BJ (cell line): ENCODE measurements around the gene OR52M1. TPM values are rescaled to one million over a fixed set of nuclear protein-coding genes. Genes with fewer than 3 reads are reported as not detected.

ENCODE experiments used
- CTCF ChIA-PET: fragments of 350-600 bp; formaldehyde crosslinking; extraction: SDS; loops from one replicate; lab custom pipeline; 2021; ENCODE audit warnings: antibody characterized with exemption, inconsistent platforms; lab: Yijun Ruan, JAX
- POLR2A ChIA-PET: fragments of 300-600 bp; sonication (Branson Sonifier 250); formaldehyde crosslinking; extraction: SDS; loops from one replicate; lab custom pipeline; 2021; ENCODE audit warnings: antibody characterized with exemption; lab: Charles Lee
- DNase-seq: peaks from one replicate; pipeline ENCODE4 v3.0.0-alpha.2; 2011; ENCODE audit warnings: low read depth
- H3K27me3 ChIP-seq: 2 replicates; pipeline ENCODE4 v1.6.0; 2011; ENCODE audit warnings: low read length; ENCODE audit not compliant: control insufficient read depth, insufficient read depth
- H3K36me3 ChIP-seq: 2 replicates; pipeline ENCODE4 v1.5.1; 2011; ENCODE audit warnings: low read length; ENCODE audit not compliant: control insufficient read depth, insufficient read depth
- H3K4me3 ChIP-seq: 2 replicates; pipeline ENCODE4 v1.5.1; 2011; ENCODE audit warnings: low read depth, mild to moderate bottlenecking, control low read depth, low read length
- polyA plus RNA-seq: library from polyadenylated mRNA; depleted of rRNA; stranded (reverse); fragments of >200 nt; gene quantifications from 2 replicates; pipeline ENCODE4 v1.2.3, GENCODE V29; 2011; rRNA removed
- TF ChIP-seq, protein P1 (sequence below): IDR thresholded peaks from 2 replicates; pipeline ENCODE4 v1.5.1; 2011; ENCODE audit warnings: low read depth, mild to moderate bottlenecking, control low read depth, inconsistent platforms, low read length, moderate library complexity; ENCODE audit not compliant: insufficient read depth

Gene OR52M1
- polyA plus RNA-seq, 1 experiment: not detected

DNA sequence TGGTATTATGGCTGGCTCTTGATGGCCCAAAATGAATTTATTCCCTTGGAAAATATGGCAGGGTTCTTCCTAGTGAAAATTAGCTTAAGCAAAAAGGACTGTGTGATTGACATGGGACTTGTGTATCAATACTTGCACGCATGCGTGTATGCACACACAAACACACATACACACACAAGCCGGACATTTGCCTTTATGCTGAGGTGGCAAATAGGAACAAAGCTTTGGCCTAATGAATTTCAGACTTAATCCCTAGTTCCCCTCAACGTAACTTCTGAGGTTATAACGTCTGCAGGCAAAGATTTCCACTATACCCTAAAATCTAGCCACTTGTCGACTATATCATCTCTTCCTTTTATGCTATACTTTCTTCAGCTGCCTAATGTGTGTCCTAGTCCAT lies 33.6 kb downstream of the OR52M1 start:
- no peak overlapping the region for H3K4me3 ChIP-seq
- TF ChIP-seq, protein P1, sequence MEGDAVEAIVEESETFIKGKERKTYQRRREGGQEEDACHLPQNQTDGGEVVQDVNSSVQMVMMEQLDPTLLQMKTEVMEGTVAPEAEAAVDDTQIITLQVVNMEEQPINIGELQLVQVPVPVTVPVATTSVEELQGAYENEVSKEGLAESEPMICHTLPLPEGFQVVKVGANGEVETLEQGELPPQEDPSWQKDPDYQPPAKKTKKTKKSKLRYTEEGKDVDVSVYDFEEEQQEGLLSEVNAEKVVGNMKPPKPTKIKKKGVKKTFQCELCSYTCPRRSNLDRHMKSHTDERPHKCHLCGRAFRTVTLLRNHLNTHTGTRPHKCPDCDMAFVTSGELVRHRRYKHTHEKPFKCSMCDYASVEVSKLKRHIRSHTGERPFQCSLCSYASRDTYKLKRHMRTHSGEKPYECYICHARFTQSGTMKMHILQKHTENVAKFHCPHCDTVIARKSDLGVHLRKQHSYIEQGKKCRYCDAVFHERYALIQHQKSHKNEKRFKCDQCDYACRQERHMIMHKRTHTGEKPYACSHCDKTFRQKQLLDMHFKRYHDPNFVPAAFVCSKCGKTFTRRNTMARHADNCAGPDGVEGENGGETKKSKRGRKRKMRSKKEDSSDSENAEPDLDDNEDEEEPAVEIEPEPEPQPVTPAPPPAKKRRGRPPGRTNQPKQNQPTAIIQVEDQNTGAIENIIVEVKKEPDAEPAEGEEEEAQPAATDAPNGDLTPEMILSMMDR: no peak
- no peaks in the 10 kb centered on the region for H3K27me3 ChIP-seq
- POLR2A ChIA-PET: no interaction called here
- DNase-seq: no peak
- H3K36me3 ChIP-seq: no peaks in the 10 kb centered on the region
- CTCF ChIA-PET: no interaction called here

DNA sequence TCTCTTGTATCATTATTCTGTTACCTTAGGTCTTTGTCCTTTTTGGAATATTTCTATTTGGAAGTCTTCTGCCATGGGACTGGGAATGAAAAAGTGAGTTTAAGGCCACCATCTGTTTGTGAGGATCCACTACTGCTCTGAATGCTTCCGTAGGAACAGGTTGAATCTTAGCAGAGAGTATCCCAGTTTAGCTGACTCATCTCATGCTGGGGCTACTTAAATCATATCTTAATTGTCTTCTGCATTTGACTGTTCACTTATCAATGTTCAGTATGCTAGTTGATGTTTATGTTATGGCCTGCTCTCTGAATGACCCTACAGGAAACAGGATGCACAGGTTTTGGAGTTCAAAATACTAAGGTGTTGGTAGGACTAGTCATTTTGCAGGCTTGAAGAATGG lies 35.1 kb downstream of the OR52M1 start:
- CTCF ChIA-PET: no interaction called here
- DNase-seq: no peak
- no peaks in the 10 kb centered on the region for H3K27me3 ChIP-seq
- TF ChIP-seq, protein P1: no peak
- H3K4me3 ChIP-seq: no peak overlapping the region
- POLR2A ChIA-PET: no interaction called here
- no peaks in the 10 kb centered on the region for H3K36me3 ChIP-seq

DNA sequence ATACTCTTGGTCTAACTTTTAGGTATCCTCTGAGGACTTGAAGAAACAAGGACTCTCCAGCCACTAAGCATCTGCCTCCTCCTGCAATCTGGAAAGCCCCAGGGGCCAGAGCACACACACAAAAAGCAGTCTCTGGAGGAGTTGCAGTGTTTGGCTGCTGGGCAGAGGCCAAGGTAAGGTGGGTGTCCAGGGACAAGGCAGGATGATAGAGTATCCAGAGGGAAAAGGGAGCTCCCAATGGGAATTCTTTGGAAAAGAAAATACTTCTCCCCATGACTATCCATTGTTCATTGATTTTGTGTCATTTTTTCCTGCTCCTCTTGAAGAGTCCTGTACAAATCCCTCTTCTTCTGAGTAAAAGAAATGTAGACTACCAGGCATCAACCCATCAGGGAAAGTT lies 36.5 kb downstream of the OR52M1 start, which contains the start of gene OR52I2:
Gene OR52I2 (plus strand): TSS at position 301 of the 400 bp plus-strand sequence.
- Histone ChIP-seq H3K36me3 (no peaks in the 10 kb centered on the region), H3K4me3 (no peak within 1 kb of the TSS), H3K27me3 (no peaks in the 10 kb centered on the region)
- TF ChIP-seq, protein P1: no peak
- POLR2A ChIA-PET: no interaction called here
- CTCF ChIA-PET: interaction anchor here (0.6 kb wide), 1 partner anchor 394 kb away, joined by 3 read pairs; no protein-coding TSS in a partner anchor
- DNase-seq: no peak

DNA sequence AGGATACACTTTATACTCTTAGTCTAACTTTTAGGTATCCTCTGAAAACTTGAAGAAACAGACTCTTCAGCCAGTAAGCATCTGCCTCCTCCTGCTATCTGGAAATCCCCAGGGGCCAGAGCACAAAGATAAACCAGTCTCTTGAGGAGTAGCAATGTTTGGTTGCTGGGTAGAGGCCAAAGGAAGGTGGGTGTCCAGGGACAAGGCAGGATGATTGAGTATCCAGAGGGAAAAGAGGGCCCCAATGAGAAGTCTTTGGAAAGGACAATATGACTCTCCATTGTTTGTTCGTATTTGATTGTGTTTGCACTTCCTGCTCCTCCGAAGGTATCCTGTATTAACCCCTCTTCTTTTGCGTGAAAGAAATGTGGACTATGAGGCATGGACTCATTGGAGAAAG lies 44.0 kb downstream of the OR52M1 start:
- TF ChIP-seq, protein P1: no peak
- ChIA-PET CTCF (no interaction called here), POLR2A (no interaction called here)
- no peaks in the 10 kb centered on the region for H3K27me3 ChIP-seq
- no peak for DNase-seq
- H3K4me3 ChIP-seq: no peak overlapping the region
- no peaks in the 10 kb centered on the region for H3K36me3 ChIP-seq

DNA sequence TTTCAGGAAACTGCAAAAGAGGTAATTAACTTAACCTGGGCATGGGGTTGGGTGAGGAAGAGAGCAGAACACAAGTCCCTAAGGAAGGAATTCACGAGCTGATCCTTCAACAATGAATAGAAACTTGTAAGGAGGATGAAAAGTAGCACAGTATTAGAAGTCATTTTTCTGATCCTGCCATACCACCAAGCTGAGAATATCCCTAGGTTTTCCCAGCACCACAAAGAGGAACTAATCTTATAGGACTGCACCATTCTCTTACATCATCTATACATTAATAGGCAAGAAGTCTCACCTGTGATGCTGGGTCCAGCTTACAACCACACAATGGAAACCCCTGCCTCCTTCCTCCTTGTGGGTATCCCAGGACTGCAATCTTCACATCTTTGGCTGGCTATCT lies 48.7 kb downstream of the OR52M1 start, which contains the start of gene OR52I1:
Gene OR52I1 (plus strand): TSS at position 301 of the 400 bp plus-strand sequence. CDS start 0 bp downstream, at position 301.
- CTCF ChIA-PET: no interaction called here
- H3K27me3 ChIP-seq: no peaks in the 10 kb centered on the region
- DNase-seq: no peak
- TF ChIP-seq, protein P1: no peak
- POLR2A ChIA-PET: no interaction called here
- H3K36me3 ChIP-seq: no peaks in the 10 kb centered on the region; the same call in 1 of the 2 replicates
- H3K4me3 ChIP-seq: no peak within 1 kb of the TSS

Other genes with a start within 250 kb of the OR52M1 start
- not detected in 2 replicates for gene OR52B4, start 176.8 kb upstream of the OR52M1 start, polyA plus RNA-seq
- gene TRIM21, start 151.5 kb upstream of the OR52M1 start, polyA plus RNA-seq: 24.3 and 26.9 TPM in 2 replicates
- not detected in 2 replicates for gene OR52K2, start 95.9 kb upstream of the OR52M1 start, polyA plus RNA-seq
- not detected in 2 replicates for gene OR52K1, start 62.5 kb upstream of the OR52M1 start, polyA plus RNA-seq
- not detected in 2 replicates for gene OR52I2, start 36.6 kb downstream of the OR52M1 start, polyA plus RNA-seq
- gene OR52I1, start 48.8 kb downstream of the OR52M1 start, polyA plus RNA-seq: not detected in 2 replicates
- gene TRIM68, start 63.0 kb downstream of the OR52M1 start, polyA plus RNA-seq: 6.2 and 6.5 TPM in 2 replicates
- not detected in 2 replicates for gene OR51D1, start 92.3 kb downstream of the OR52M1 start, polyA plus RNA-seq
- not detected in 2 replicates for gene OR51E1, start 98.8 kb downstream of the OR52M1 start, polyA plus RNA-seq
- not detected in 2 replicates for gene OR51E2, start 152.7 kb downstream of the OR52M1 start, polyA plus RNA-seq
- gene MMP26, start 159.6 kb downstream of the OR52M1 start, polyA plus RNA-seq: not detected in 2 replicates
- not detected in 2 replicates for gene OR51F1, start 224.7 kb downstream of the OR52M1 start, polyA plus RNA-seq